Mesenteric fat pad (tissue), 1 donor: ENCODE measurements around the gene PRDM13. TPM values are rescaled to one million over a fixed set of nuclear protein-coding genes. Genes with fewer than 3 reads are reported as not detected.
"Not testable (repeated sequence)": the region's sequence is repeated elsewhere in the genome, so short reads cannot be mapped to it uniquely, and the experiment has no call there.

Experiments
- DNase-seq: peaks from one replicate; pipeline ENCODE4 v3.0.0-alpha.2; 2020; ENCODE audit warnings: low spot score
- total RNA-seq: library from RNA; stranded (reverse); fragmentation: NEBNext Ultra II Directional; extraction: Animal tissue kit (Norgen Biotek cat#: 25700); gene quantifications from one replicate; pipeline ENCODE4 v1.2.1, GENCODE V29; 2021
- donor health status: DM: yes; HTN: yes; CAD: no.

The PRDM13 gene
- total RNA-seq, 1 donor from 2014 or later: not detected

- not testable (repeated sequence) for DNase-seq
Measured at GRCh38 chr6:99622044-99622443, 15.4 kb downstream of the PRDM13 start.

DNA sequence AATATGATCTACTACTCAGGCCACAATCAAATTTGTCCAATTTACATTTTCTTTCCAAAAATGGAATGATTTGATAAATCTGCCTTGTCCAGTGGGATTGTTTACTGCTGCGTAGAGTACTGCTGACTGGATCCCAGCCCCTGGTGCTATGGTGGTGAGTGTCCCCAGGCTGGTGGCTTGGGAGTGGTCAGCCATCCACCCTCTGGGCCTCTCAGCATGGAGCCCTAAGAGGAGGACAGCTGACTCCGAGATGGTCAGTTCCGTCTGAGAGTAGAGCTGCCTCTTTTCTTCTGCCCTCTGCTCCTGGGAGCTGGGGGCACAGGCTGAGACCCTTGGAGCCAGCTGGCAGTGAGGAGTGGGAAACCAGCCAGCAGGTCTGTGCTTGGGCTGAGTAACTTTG lies 22.7 kb downstream of the PRDM13 start:
- no peak for DNase-seq

- no peak for DNase-seq
Measured at GRCh38 chr6:99637629-99638028, 31.0 kb downstream of the PRDM13 start.

DNA sequence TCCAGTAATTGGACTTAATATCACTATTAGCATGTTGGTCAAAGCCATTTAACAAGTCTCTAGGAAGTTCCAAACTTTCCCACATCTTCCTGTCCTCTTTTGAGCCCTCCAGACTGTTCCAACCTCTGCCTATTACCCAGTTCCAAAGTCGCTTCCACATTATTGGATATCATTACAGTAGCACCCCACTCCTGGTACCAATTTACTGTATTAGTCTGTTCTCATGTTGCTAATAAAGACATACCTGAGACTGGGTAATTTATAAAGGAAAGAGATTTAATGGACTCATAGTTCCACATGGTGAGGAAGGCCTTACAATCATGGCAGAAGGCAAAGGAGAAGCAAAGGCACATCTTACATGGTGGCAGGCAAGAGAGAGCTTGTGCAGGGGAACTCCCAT lies 31.7 kb downstream of the PRDM13 start:
- DNase-seq: not testable (repeated sequence)

- DNase-seq: no peak
Measured at GRCh38 chr6:99641270-99641669, 34.6 kb downstream of the PRDM13 start.

DNA sequence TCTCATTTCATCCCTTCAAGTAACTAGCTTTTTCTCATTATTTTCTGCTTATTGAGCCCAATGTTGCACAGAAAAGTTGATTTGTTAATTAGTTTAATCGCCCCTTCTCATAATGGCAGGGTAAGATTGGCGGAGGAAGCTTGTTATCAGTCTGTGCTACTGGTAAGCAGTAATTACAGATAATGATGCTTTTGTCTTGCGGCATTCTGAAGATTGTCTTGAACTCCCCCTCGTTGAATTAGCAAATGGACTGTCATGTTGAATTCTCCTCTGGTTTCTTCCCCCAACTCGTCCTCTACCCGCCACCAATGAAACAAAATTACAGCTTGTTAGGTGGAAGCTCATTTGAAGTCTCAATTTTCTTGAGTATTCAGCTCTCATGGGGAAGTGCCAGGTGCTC lies 39.4 kb downstream of the PRDM13 start:
- DNase-seq: no peak

DNA sequence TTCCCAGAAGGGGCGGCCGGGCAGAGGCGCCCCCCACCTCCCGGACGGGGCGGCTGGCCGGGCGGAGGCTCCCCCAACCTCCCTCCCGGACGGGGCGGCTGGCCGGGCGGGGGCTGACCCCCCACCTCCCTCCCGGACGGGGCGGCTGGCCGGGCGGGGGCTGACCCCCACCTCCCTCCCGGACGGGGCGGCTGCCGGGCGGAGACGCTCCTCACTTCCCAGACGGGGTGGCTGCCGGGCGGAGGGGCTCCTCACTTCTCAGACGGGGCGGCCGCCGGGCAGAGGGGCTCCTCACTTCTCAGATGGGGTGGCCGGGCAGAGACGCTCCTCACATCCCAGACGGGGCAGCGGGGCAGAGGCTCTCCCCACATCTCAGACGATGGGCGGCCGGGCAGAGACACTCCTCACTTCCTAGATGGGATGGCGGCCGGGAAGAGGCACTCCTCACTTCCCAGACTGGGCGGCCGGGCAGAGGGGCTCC lies 43.5 kb downstream of the PRDM13 start:
- DNase-seq: not testable (repeated sequence)

GRCh38 chr6:99660206-99660605 lies 53.6 kb downstream of the PRDM13 start:
- DNase-seq: no peak

- no peak for DNase-seq
Measured at GRCh38 chr6:99661870-99662269, 55.2 kb downstream of the PRDM13 start.

- DNase-seq: no peak
Measured at GRCh38 chr6:99662616-99663015, 56.0 kb downstream of the PRDM13 start.

Other genes with a start within 250 kb of the PRDM13 start
- gene COQ3, start 212.6 kb upstream of the PRDM13 start, total RNA-seq: 7.0 TPM
- 66.4 TPM for gene PNISR, start 181.5 kb upstream of the PRDM13 start, total RNA-seq
- 12.7 TPM for gene USP45, start 91.4 kb upstream of the PRDM13 start, total RNA-seq
- gene CCNC, start 38.2 kb upstream of the PRDM13 start, total RNA-seq: 45.3 TPM